Activated naive CD4-positive, alpha-beta T cell treated with Interleukin-2 at 50 U/mL for 16 hours (primary cell): ENCODE results near the gene CMIP.

Experiments
- DNase-seq: peaks from one replicate; pipeline ENCODE4 v3.0.0-alpha.2; 2020

The CMIP gene

DNA sequence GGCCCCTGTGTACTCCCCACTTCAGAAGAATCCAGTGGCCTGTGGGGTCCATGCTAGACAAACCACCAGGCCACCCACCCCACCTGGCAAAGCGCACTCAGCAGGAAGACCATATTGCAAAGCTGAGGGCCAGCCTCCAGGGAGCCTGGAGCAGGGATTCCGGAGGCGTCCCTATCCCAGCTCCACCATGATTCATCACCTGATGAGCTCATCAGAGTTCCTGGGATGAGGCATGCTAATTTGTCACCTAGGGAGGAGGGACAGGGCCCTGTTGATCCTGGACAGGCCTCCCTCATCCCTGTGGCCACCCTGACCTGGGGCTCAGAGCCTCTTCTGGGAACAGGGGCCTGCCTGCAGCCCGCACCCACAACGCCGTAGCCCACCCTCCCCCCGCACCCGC, 202.9 kb downstream of the CMIP start:
- DNase-seq, result no peak

DNA sequence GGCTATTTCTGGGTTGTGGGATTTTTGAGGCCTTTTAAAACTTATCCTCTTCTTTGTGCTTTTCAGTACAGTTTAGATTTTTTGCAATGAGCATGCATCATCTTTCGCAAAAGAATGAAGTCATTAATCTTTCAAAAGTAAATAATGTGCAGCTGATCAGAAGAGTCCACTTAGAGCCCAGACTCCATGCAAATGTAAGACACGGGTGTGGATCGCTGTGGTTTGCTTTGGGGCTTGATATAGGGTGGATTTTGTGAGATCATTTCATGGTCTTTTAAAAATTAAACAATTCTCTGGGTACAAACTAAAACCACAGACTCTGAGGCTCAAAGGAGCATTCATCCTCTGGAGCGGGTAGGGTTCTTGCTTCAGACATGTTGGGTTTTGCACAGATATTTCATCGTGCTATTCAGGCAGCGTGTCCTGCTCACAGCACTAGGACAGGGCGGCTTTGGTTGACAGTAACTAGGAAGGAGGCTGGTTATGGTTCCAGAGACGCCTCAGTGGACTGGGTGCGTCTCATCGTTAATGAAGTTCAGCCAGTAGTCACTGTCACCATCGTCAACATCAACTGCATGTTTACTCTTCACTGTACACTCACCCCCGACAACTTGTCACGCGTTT, 205.1 kb downstream of the CMIP start:
- no peak for DNase-seq

DNA sequence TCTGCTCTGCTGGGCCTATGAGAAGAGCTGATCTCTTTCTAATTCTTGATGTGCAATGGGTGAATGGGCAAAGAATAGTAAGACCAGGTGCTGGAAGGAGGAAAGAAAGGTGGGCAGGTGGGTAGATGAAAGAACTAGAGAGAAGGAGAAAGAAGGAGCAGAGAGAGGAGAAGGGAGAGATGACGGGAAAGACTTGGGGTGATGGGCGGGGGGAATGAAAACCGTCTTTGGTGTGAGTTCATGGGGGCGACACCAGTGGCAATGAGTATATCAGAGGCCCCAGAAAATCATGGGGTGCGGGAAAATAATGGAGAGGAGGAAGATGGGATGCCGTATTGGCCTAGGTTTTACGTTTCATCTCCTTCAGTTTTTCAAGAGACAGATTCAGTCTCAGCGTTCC, 205.7 kb downstream of the CMIP start:
- DNase-seq, result no peak

DNA sequence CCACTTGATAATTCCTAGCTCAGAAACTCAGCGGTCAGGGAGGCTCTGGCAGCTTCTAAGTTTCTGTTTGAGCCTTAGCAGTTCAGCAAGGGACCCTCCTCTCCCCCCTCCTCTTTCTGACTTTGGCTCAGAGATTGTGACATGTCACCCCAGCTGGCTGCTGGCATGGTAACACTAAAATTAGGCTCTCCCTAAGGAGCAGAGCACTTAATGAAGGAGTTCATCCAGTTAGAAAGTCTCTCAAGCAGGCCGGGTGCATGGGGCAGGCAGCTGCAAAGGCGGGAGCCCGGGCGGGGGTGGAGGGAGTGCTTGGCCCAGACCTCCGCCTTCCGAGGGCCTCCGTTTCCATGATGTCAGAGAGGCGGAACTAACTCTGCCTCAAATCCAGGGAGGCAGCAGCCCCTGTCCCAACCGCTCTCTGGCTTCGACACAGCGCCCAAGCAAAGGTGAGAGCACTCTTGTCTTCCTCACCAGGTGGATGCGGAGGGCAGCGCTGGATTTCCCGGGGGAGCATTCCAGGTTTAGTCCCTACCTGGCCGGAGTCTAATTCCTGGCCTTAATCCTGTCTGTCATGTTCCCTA, 206.5 kb downstream of the CMIP start:
- DNase-seq, result no peak

DNA sequence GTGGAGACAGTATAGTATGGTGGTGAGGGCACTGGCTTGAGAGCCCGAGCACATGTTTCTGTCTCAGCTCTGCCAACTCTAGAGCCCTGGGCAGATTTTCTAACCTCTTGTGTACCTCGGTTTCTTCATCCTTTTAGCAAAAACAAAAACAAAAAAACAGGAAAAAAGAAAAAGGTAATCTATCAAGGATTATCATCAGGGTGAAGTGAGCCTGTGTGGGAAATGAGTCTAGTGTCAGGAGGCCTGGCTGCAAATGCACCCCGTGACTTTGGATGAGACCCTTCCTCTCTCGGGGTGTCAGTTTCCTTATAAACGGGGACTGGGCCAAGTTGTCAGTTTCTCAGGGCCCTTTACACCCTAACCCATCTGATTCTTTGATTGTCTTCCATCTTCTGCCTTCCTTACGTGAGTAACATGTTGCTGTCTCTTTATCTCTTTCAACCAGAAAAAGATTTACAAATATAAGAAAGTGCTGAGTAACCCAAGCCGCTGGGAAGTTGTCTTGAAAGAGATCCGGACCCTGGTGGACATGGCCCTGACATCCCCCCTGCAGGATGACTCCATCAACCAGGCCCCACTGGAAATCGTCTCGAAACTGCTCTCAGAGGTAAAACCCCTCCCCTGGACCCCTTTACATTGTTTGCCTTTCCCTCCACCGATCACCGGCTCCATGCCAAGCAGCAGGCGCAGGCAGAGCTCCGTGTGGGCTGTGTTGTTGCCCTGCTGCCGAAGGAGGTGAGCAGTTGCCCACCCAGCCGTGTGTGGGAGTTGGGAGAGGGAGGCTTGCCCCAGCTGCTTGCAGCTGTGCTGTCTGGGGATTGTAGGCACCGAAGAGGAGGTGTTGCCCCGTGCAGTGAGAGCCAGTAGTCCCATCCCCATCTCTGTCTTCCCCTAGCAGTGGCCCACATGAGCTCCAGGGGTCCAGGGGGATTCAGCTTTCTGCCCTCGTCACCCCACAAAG, 207.4 kb downstream of the CMIP start:
- no peak for DNase-seq

- DNase-seq, result no peak
These were observed 208.3 kb downstream of the CMIP start for GRCh38 chr16:81652798-81653505.

GRCh38 chr16:81654346-81654745, 209.7 kb downstream of the CMIP start:
- no peak for DNase-seq

- no peak for DNase-seq
These were observed 211.0 kb downstream of the CMIP start for GRCh38 chr16:81655469-81656162.

DNA sequence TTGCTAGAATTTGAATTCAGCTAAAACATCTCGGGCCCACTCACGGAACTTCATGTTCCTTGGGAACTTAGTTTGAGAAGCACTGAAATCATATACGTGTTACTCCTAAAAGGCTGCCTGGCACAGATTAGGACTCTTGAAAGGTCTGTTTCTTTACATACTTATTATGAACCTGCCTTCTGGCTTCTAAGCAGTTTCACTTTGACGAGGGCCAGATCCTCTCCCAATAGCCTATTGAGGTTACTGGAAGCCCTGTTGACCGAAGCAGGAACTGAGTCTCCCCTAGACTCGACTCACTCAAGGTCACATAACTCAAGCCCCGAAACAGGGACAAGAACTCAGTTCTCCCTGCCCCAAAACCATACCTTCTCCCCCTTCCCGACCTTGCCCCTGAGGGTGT, 212.6 kb downstream of the CMIP start:
- DNase-seq, result no peak

DNA sequence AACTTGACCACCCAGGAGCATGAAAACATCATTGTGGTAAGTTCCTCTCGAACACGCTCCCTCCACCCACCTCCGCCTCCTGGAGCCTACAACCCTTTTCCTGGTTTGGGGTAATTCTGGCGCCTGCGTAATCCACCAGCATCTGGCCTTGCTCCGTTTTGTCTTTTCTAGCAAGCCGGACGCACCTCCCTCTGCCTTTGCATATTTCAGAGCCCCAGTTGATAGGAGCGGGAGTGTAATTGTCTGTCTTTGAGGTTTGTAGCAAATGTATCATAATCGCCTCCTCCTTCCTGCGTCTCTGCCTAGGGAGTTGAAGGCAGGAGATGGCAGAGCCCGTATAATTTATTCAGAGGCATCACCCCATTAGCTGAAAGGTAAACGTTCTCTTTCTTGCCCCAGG, 213.2 kb downstream of the CMIP start:
- no peak for DNase-seq

- DNase-seq, result no peak
These were observed 213.8 kb downstream of the CMIP start for GRCh38 chr16:81658373-81658772.

- DNase-seq, result no peak
These were observed 214.6 kb downstream of the CMIP start for GRCh38 chr16:81659249-81659648.

DNA sequence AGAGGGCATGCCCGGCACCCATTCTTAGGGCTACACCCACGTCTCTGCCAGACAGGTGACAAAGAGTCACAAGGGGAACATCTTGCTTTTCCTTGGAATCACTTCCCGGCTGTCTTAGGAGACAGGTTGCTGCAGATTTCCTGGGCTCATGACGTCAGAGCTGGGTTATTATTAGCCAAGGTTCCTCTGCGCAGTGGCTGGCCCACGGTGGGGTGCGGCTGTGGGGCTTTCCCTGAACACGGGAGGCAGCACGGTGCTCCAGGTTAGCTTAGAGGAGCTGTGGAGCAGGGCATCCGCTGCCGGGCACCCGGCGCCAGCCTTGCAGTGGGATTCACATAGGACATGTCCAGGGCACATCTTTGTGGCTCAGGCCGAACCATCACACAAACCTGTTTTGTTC, 216.5 kb downstream of the CMIP start:
- no peak for DNase-seq

- no peak for DNase-seq
These were observed 219.5 kb downstream of the CMIP start for GRCh38 chr16:81664153-81664552.

GRCh38 chr16:81665588-81665987, 221.0 kb downstream of the CMIP start:
- no peak for DNase-seq

DNA sequence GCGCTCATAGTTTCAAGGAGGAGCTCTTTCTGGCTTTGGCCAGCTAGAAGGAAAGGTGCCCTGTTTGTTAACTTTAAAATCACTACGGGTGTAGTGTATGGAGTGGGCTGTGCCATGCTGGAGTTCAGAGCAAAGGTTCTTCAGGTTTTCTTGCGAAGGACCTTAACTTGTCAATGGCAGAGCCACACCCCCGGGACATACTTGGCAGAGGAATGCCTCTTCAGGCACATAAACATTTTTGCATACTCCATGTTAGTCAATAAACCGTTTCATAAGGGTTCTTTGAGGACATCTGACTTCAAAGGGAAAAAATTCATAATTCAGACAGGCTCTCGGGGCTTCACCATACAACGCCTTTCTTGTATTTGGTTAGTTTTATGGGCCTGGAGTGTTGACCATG, 221.5 kb downstream of the CMIP start:
- DNase-seq, result no peak

GRCh38 chr16:81668243-81669097, 223.9 kb downstream of the CMIP start:
- no peak for DNase-seq

DNA sequence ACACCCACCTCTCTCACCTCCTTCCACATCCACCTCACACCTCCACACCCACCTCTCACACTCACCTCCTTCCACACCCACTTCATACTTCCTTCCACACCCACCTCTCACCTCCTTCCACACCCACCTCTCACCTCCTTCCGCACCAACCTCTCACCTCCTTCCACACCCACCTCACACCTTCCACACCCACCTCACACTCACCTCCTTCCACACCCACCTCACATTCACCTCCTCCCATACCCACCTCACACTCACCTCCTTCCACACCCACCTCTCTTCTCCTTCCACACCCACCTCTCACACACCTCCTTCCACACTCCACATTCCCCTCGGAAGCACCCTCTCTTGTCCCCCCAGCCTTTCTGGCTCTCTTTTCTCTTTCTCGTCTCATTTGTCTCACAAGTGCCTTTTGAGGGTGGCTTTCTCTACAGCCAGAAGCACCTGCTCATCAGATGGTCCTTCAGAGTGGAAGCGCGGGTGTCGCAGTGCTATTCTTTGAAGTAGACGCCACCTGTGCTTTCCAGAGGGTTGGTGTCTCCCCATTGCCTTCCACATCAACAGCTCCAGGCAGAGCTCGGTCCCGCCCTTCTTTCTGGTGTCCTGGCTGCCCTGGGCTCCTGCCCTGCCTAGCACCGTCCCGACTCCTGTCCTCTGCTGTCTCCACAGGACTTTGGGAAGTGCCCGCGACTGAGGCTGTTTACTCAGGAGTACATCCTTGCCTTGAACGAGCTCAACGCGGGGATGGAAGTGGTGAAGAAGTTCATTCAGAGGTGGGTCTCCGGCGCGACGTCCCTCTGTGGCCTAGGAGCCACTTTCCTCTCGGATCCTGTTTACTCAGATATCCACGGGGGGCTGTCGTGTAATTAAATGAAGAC, 225.1 kb downstream of the CMIP start:
- no peak for DNase-seq

DNA sequence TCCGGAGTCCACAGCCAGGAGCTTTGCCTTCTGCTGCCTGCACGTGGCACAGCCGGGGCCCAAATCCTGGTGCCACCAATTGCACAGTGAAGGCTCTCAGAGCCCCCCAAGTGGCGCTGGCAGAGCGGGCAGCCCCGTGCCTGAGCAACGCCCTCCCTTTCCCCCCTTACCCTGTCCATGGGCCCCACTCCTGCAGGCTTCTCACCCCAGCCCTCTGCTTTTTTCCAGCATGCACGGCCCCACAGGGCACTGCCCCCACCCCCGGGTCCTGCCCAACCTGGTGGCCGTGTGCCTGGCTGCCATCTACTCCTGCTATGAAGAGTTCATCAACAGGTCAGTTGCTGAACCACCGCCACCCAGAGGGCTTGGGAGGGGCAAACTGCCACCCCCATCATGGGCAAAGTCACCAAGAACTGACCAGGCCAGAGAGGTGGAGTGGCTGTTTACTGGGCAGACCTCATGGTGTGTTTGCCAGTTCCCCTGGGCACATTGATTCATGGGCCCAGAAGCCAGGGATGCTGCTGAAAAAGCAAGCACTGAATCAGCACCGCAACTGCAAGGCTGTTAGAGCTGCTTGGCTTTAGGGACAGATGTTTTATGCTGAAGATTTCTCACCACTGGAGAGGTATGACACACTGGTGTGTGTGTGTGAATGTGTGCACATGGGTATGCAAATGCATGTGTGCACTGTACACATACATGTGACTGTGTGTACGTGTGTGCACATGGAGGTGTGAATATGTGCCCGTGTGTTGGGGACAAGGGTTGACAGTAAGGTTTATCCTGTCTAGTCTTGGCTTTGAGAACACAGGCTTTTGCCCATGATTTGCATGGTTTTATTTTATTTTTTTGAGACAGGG, 227.4 kb downstream of the CMIP start:
- DNase-seq, result no peak

GRCh38 chr16:81673432-81673831, 228.8 kb downstream of the CMIP start:
- no peak for DNase-seq
